Measurements from ENCODE around the gene RHOBTB1.
A peak's percentile ranks its signal among the peaks of the same experiment; 100 is the strongest.

The RHOBTB1 gene, protein sequence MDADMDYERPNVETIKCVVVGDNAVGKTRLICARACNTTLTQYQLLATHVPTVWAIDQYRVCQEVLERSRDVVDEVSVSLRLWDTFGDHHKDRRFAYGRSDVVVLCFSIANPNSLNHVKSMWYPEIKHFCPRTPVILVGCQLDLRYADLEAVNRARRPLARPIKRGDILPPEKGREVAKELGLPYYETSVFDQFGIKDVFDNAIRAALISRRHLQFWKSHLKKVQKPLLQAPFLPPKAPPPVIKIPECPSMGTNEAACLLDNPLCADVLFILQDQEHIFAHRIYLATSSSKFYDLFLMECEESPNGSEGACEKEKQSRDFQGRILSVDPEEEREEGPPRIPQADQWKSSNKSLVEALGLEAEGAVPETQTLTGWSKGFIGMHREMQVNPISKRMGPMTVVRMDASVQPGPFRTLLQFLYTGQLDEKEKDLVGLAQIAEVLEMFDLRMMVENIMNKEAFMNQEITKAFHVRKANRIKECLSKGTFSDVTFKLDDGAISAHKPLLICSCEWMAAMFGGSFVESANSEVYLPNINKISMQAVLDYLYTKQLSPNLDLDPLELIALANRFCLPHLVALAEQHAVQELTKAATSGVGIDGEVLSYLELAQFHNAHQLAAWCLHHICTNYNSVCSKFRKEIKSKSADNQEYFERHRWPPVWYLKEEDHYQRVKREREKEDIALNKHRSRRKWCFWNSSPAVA

GRCh38 chr10:60944058-60944909, at the start of gene RHOBTB1:
RHOBTB1 (minus strand) TSS chr10:60944185; CDS start chr10:60911542, 32,643 bp downstream.
- H3K27ac ChIP-seq, result peak within 1 kb of the TSS; percentile 73
- TF ChIP-seq CTCF (conservative IDR thresholded peaks at IDR 0.05), result no peak

- TF ChIP-seq CTCF (conservative IDR thresholded peaks at IDR 0.05), result no peak
- no peak overlapping the region for H3K27ac ChIP-seq
Measured at GRCh38 chr10:60992636-60993035, 48.7 kb upstream of the RHOBTB1 start.

DNA sequence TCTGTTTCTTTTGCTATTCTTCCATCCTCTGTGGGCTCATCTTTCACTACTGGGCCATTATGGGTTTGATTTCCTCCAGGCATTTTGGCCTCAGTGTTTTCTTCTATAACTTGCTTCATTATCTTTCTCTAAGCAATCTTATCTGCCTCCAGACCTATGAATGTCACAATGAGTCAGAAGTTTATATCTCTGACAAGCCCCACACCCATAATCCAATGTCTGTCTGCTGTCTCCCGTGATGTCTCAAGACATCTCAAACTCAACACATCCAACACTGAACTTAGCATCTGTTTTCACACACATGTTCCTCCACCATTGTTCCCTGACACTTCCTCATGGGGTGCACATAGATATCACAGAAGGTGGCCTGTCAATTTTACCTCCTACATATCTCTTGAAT, 46.7 kb upstream of the RHOBTB1 start:
- TF ChIP-seq CTCF (conservative IDR thresholded peaks at IDR 0.05), result no peak
- no peak overlapping the region for H3K27ac ChIP-seq

DNA sequence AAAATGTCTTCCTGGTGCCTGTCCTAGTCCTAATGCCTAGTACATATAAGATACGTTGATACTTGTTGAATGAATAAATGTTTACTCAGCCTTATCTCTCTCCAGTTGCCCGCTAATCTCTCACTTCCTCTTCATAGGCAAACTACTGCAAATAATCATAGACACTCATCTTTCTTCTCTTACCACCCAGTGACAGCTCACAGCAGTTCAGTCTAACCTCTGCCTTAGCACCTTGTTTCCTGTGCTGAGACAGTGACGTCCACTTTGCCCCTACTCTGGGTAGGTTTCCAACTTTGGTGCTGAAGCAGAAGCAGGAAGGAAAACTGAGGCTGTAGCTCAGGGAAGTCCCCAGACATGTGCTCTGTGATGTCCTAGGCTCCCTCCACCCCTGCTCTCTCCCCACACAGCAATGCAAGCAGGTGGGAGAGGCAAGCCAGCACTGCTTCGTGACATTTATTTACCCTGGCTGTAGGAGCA, 45.5 kb upstream of the RHOBTB1 start:
- TF ChIP-seq CTCF (conservative IDR thresholded peaks at IDR 0.05), result no peak
- no peak overlapping the region for H3K27ac ChIP-seq

DNA sequence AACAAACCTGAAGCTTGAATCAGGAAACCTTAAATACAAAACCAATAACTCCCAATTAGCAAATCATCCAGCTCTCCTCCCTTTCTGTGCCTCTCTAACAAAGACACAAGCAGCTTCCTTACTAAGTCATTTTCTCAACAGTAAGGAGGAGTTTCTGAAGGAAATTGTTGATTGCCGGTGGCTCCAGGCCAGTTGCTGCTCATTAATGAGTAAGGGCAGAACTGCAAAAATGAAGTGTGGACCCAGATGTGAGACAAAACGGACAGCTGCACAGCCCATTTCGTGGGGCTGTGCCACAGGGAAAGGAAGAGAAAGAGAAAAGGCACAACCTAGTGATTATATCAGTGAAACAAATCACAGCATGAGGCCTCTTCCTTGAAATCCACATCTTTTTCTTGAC, 42.8 kb upstream of the RHOBTB1 start:
- H3K27ac ChIP-seq, result no peak overlapping the region

DNA sequence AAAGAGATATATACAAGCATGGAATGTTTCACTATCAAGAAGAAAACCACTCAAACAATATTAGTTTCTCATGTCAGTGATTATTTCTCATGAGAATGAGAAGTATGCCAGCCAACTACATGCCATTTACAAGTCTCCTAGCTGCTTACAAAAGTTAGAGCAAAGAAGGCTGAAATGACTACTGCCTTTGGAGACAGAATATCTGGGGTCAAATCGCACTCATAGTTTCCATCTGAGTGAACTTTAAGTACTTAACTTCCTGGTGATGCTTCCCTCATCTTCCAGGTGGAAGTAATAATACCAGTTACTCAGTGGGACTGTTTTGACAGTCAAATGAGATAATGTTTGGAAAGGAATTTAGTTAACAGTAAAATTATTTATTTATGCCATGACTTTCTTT, 42.0 kb upstream of the RHOBTB1 start:
- H3K27ac ChIP-seq, result no peak overlapping the region
- no peak for TF ChIP-seq CTCF (conservative IDR thresholded peaks at IDR 0.05)

More for the DNA sequence above, 42.8 kb upstream of the RHOBTB1 start:
- TF ChIP-seq CTCF (conservative IDR thresholded peaks at IDR 0.05), result no peak

DNA sequence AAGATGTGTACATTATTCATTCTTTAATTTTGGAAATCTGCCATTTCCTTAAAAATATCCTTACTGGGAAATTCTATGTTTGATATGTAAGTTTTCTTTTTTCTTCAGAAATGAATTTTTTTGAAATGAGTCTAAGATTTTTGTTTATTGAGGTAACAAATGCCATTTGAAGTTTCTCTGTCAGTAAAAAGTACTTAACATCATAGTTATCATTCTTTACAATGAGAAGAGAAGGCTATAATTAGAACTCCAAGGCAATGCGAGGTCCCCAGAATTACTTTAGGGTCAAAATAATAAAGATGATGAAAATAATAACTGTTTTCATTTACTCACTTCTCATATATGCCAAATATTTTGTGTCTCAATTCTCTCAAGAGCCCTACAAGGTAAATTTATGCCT, 37.0 kb upstream of the RHOBTB1 start:
- no peak for TF ChIP-seq CTCF (conservative IDR thresholded peaks at IDR 0.05)
- H3K27ac ChIP-seq, result no peak overlapping the region
